Measurements from ENCODE around the gene COA3. TPM values are rescaled to one million over a fixed set of nuclear protein-coding genes. Genes with fewer than 3 reads are reported as not detected.

The COA3 gene
- total and polyA plus RNA-seq, 2 donors, result 72.4 to 95.5 TPM

DNA sequence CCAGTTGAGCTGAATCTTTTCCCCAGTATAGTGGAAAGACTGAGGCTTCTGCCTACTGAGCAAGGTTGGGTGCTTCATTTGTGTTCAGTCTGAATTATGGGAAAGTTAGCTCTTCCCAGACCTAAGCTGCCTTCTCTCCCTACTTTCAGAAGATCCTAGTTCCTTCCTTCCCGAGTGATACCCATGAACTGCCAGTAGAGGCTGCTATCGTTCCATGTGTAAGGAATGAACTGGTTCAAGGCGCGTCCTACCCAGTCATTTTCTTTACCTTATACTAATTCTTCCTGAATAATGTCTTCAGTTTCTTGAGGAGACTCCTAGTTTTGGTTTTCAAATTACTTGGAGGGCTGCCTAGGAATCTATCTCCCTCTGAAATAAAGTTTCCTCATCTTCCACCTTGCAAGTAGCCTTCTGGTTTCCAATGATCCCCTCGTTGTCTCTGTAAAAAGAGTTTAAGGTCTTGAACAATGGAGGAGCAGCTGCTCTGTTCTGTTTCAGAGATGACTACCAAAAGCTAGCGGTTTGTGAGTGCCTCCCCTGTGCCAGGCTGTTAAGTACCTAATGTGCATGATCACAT, 44.9 kb upstream of the COA3 start:
- H3K36me3 ChIP-seq (ENCODE audit: control insufficient read depth in 2 of 2, insufficient read depth in 2 of 2, low read length in 1 of 2), result peaks cover 56 to 65% of the 10 kb centered on the region in 2 donors

DNA sequence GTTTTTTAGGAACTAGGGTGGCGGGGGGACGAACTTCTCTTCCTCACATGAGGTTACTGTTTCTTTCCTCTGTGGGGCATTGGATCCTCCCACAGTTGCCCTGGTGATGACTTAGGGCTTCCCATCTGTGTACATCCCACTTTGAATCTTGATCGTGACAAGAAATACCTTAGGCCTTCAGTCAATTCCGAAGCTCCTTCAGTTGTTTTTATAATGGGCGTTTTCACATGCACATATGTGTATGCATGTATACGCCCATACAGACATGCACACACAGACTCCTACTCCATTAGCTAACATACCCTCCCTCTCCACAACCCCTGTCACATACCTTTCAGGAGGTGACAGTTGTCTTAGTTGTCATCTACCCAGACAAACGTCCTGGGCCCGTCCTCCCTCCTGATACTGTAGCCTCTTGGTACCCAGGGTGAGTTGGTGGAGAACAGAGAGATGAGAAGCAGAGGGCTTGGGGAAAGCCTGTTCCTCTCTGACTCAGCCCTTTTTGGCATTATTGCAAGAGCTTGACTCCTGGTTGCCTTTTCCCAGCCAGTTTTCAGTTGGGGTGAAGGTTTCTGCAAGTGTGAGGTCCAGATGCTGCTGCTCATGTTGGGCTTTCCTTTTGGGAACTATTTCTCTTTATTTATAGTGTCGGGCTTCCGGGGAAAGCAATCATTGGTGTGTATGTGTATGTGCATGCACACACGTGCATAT, 43.6 kb upstream of the COA3 start:
- Histone ChIP-seq H3K27me3 (ENCODE audit: control insufficient read depth in 2 of 2, insufficient read depth in 1 of 2, low read length in 1 of 2) (no peaks in the 10 kb centered on the region), H3K36me3 (ENCODE audit: control insufficient read depth in 2 of 2, insufficient read depth in 2 of 2, low read length in 1 of 2) (peaks cover 67 to 77% of the 10 kb centered on the region in 2 donors), H3K9me3 (ENCODE audit: control insufficient read depth in 2 of 2, insufficient read depth in 1 of 2, low read length in 1 of 2) (no peaks in the 10 kb centered on the region), H3K27ac (ENCODE audit: low read depth in 1 of 2, low read length in 1 of 2) (no peak overlapping the region), H3K4me1 (ENCODE audit: control insufficient read depth in 2 of 2, insufficient read depth in 2 of 2, low read length in 2 of 2) (no peaks in the 10 kb centered on the region), H3K4me3 (ENCODE audit: low read length in 2 of 2) (no peak overlapping the region)
- 93% methylated on average over 11 of the region's 11 CpGs for WGBS
- DNase-seq (ENCODE audit: low read depth in 6 of 9, low spot score in 9 of 9), result no peak

More for the DNA sequence above, 44.9 kb upstream of the COA3 start:
- H3K9me3 ChIP-seq (ENCODE audit: control insufficient read depth in 2 of 2, insufficient read depth in 1 of 2, low read length in 1 of 2), result no peaks in the 10 kb centered on the region
- H3K27ac ChIP-seq (ENCODE audit: low read depth in 1 of 2, low read length in 1 of 2), result no peak overlapping the region
- H3K4me1 ChIP-seq (ENCODE audit: control insufficient read depth in 2 of 2, insufficient read depth in 2 of 2, low read length in 2 of 2), result no peaks in the 10 kb centered on the region
- WGBS, result 74% methylated on average over 6 of the region's 6 CpGs
- no peak overlapping the region for H3K4me3 ChIP-seq (ENCODE audit: low read length in 2 of 2)
- peak in 3 of 9 donors; percentile 8 to 51 (median 27) for DNase-seq (ENCODE audit: low read depth in 6 of 9, low spot score in 9 of 9)
- no peaks in the 10 kb centered on the region for H3K27me3 ChIP-seq (ENCODE audit: control insufficient read depth in 2 of 2, insufficient read depth in 1 of 2, low read length in 1 of 2)

GRCh38 chr17:42835732-42836131, 37.2 kb upstream of the COA3 start:
- Histone ChIP-seq H3K27me3 (ENCODE audit: control insufficient read depth in 2 of 2, insufficient read depth in 1 of 2, low read length in 1 of 2) (no peaks in the 10 kb centered on the region), H3K9me3 (ENCODE audit: control insufficient read depth in 2 of 2, insufficient read depth in 1 of 2, low read length in 1 of 2) (no peaks in the 10 kb centered on the region), H3K4me1 (ENCODE audit: control insufficient read depth in 2 of 2, insufficient read depth in 2 of 2, low read length in 2 of 2) (peaks cover 8% of the 10 kb centered on the region in 2 donors), H3K27ac (ENCODE audit: low read depth in 1 of 2, low read length in 1 of 2) (no peak overlapping the region), H3K36me3 (ENCODE audit: control insufficient read depth in 2 of 2, insufficient read depth in 2 of 2, low read length in 1 of 2) (peaks cover 39 to 56% of the 10 kb centered on the region in 2 donors), H3K4me3 (ENCODE audit: low read length in 2 of 2) (no peak overlapping the region)
- WGBS, result 98% methylated on average over 6 of the region's 6 CpGs
- no peak for DNase-seq (ENCODE audit: low read depth in 6 of 9, low spot score in 9 of 9)

- Histone ChIP-seq H3K9me3 (ENCODE audit: control insufficient read depth in 2 of 2, insufficient read depth in 1 of 2, low read length in 1 of 2) (no peaks in the 10 kb centered on the region), H3K36me3 (ENCODE audit: control insufficient read depth in 2 of 2, insufficient read depth in 2 of 2, low read length in 1 of 2) (peaks cover 28 to 43% of the 10 kb centered on the region in 2 donors), H3K4me1 (ENCODE audit: control insufficient read depth in 2 of 2, insufficient read depth in 2 of 2, low read length in 2 of 2) (peaks cover 8% of the 10 kb centered on the region in 2 donors), H3K4me3 (ENCODE audit: low read length in 2 of 2) (peak overlapping the region; percentile 65 to 94), H3K27ac (ENCODE audit: low read depth in 1 of 2, low read length in 1 of 2) (peak overlapping the region; percentile 46 to 82), H3K27me3 (ENCODE audit: control insufficient read depth in 2 of 2, insufficient read depth in 1 of 2, low read length in 1 of 2) (no peaks in the 10 kb centered on the region)
- no peak for DNase-seq (ENCODE audit: low read depth in 6 of 9, low spot score in 9 of 9)
- 8% methylated on average over 18 of the region's 18 CpGs for WGBS
Measured at GRCh38 chr17:42833767-42834422, 35.4 kb upstream of the COA3 start.

GRCh38 chr17:42832934-42833766, 34.6 kb upstream of the COA3 start, which contains the start of gene PSME3:
Gene PSME3 (plus strand): TSS chr17:42833397. CDS start chr17:42833632, 235 bp downstream.
- WGBS, result under 1% methylated on average over 71 of the region's 71 CpGs
- peaks cover 20 to 35% of the 10 kb centered on the region in 2 donors for H3K36me3 ChIP-seq (ENCODE audit: control insufficient read depth in 2 of 2, insufficient read depth in 2 of 2, low read length in 1 of 2)
- DNase-seq (ENCODE audit: low read depth in 6 of 9, low spot score in 9 of 9), result peak; percentile 71 to 93 (median 86)
- no peaks in the 10 kb centered on the region for H3K9me3 ChIP-seq (ENCODE audit: control insufficient read depth in 2 of 2, insufficient read depth in 1 of 2, low read length in 1 of 2)
- no peaks in the 10 kb centered on the region for H3K27me3 ChIP-seq (ENCODE audit: control insufficient read depth in 2 of 2, insufficient read depth in 1 of 2, low read length in 1 of 2)
- peak within 1 kb of the TSS; percentile 65 to 94 for H3K4me3 ChIP-seq (ENCODE audit: low read length in 2 of 2)
- H3K27ac ChIP-seq (ENCODE audit: low read depth in 1 of 2, low read length in 1 of 2), result peak within 1 kb of the TSS; percentile 74 to 82
- peaks cover 8% of the 10 kb centered on the region in 2 donors for H3K4me1 ChIP-seq (ENCODE audit: control insufficient read depth in 2 of 2, insufficient read depth in 2 of 2, low read length in 2 of 2)

GRCh38 chr17:42832213-42832933, 33.9 kb upstream of the COA3 start:
- Histone ChIP-seq H3K27me3 (ENCODE audit: control insufficient read depth in 2 of 2, insufficient read depth in 1 of 2, low read length in 1 of 2) (no peaks in the 10 kb centered on the region), H3K4me1 (ENCODE audit: control insufficient read depth in 2 of 2, insufficient read depth in 2 of 2, low read length in 2 of 2) (peaks cover 8% of the 10 kb centered on the region in 2 donors), H3K27ac (ENCODE audit: low read depth in 1 of 2, low read length in 1 of 2) (peak overlapping the region; percentile 74 to 82), H3K9me3 (ENCODE audit: control insufficient read depth in 2 of 2, insufficient read depth in 1 of 2, low read length in 1 of 2) (no peaks in the 10 kb centered on the region), H3K4me3 (ENCODE audit: low read length in 2 of 2) (peak overlapping the region; percentile 65 to 94), H3K36me3 (ENCODE audit: control insufficient read depth in 2 of 2, insufficient read depth in 2 of 2, low read length in 1 of 2) (peaks cover 13 to 28% of the 10 kb centered on the region in 2 donors)
- DNase-seq (ENCODE audit: low read depth in 6 of 9, low spot score in 9 of 9), result no peak
- 60% methylated on average over 9 of the region's 9 CpGs for WGBS

DNA sequence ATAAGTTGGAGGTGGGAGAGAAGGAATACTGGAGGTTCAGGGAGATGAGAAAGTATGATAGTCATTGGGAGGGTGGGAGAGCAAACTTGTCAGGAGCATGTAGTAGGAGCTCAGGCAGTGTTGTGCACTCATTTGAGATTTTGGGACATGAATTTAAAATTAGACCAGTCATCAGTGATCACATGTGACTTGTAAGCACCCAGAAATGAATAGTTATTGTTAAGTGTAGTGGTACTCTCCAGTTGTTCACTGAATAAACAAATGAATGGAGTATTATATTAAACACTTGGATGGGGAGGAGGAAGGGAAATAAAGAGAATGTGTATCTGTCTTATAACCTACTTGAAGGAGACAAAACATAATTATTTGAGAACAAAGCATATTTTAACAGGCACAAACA, 32.5 kb upstream of the COA3 start:
- H3K4me3 ChIP-seq (ENCODE audit: low read length in 2 of 2), result no peak overlapping the region
- H3K27ac ChIP-seq (ENCODE audit: low read depth in 1 of 2, low read length in 1 of 2), result no peak overlapping the region
- peaks cover 8% of the 10 kb centered on the region in 2 donors for H3K4me1 ChIP-seq (ENCODE audit: control insufficient read depth in 2 of 2, insufficient read depth in 2 of 2, low read length in 2 of 2)
- peaks cover 6 to 16% of the 10 kb centered on the region in 2 donors for H3K36me3 ChIP-seq (ENCODE audit: control insufficient read depth in 2 of 2, insufficient read depth in 2 of 2, low read length in 1 of 2)
- H3K9me3 ChIP-seq (ENCODE audit: control insufficient read depth in 2 of 2, insufficient read depth in 1 of 2, low read length in 1 of 2), result no peaks in the 10 kb centered on the region
- no peaks in the 10 kb centered on the region for H3K27me3 ChIP-seq (ENCODE audit: control insufficient read depth in 2 of 2, insufficient read depth in 1 of 2, low read length in 1 of 2)
- no peak for DNase-seq (ENCODE audit: low read depth in 6 of 9, low spot score in 9 of 9)

GRCh38 chr17:42827472-42827871, 29.0 kb upstream of the COA3 start:
- Histone ChIP-seq H3K27ac (ENCODE audit: low read depth in 1 of 2, low read length in 1 of 2) (no peak overlapping the region), H3K4me3 (ENCODE audit: low read length in 2 of 2) (no peak overlapping the region), H3K27me3 (ENCODE audit: control insufficient read depth in 2 of 2, insufficient read depth in 1 of 2, low read length in 1 of 2) (no peaks in the 10 kb centered on the region), H3K4me1 (ENCODE audit: control insufficient read depth in 2 of 2, insufficient read depth in 2 of 2, low read length in 2 of 2) (peaks cover 11 to 14% of the 10 kb centered on the region in 2 donors), H3K36me3 (ENCODE audit: control insufficient read depth in 2 of 2, insufficient read depth in 2 of 2, low read length in 1 of 2) (peaks cover 0 to under 1% of the 10 kb centered on the region in 2 donors), H3K9me3 (ENCODE audit: control insufficient read depth in 2 of 2, insufficient read depth in 1 of 2, low read length in 1 of 2) (no peaks in the 10 kb centered on the region)
- WGBS, result 94% methylated on average over 1 of the region's 1 CpG
- no peak for DNase-seq (ENCODE audit: low read depth in 6 of 9, low spot score in 9 of 9)
